Gastrocnemius medialis (tissue), 4 donors: ENCODE measurements around the gene AP1AR.

ENCODE experiments used
- CTCF ChIP-seq, 5 experiments: fragments of 450-650 bp in 3 of 5; fragments of 200-600 bp in 2 of 5; sonication (generic) in 2 of 5; IDR thresholded peaks in 4 of 5; conservative IDR thresholded peaks in 1 of 5; 1 replicate in 4 of 5; 2 replicates in 1 of 5; pipeline ENCODE4 v1.5.1; 2016 to 2019; ENCODE audit warnings: antibody characterized with exemption in 5 of 5, mild to moderate bottlenecking in 3 of 5, moderate library complexity in 3 of 5
- POLR2A ChIP-seq, 2 donors: fragments of 450-650 bp; IDR thresholded peaks; one replicate each; pipeline ENCODE4 v1.6.1; 2017; ENCODE audit warnings: antibody characterized with exemption in 2 of 2, mild to moderate bottlenecking in 2 of 2, moderate library complexity in 2 of 2

GRCh38 chr4:112183252-112183651, 48.3 kb upstream of the AP1AR start:
- no peak for TF ChIP-seq CTCF (IDR thresholded peaks at IDR 0.05 in 4 of 5, conservative IDR thresholded peaks at IDR 0.05 in 1 of 5)
- no peak for TF ChIP-seq POLR2A (IDR thresholded peaks at IDR 0.05)
